ENCODE data around the gene ANXA11. TPM values are rescaled to one million over a fixed set of nuclear protein-coding genes. Genes with fewer than 3 reads are reported as not detected.

The ANXA11 gene
- total RNA-seq, 1 experiment from 2014 or later = 68.1 TPM

GRCh38 chr10:80211786-80212185 is 6.4 kb upstream of the ANXA11 start:
- H3K79me2 ChIP-seq (ENCODE audit: insufficient read depth, low read length) = no peaks in the 10 kb centered on the region
- no peak overlapping the region for H3K4ac ChIP-seq (ENCODE audit: low read depth, low read length)
- H3K27me3 ChIP-seq (ENCODE audit: insufficient read depth, low read length) = no peaks in the 10 kb centered on the region
- H3K9me3 Mint-ChIP-seq = peaks cover 6 to 10% of the 10 kb centered on the region in 2 experiments; a peak in 3 of 5 replicates
- H3K23me2 ChIP-seq (ENCODE audit: insufficient read length, low read depth, low read length, poor library complexity, severe bottlenecking) = peaks cover 2% of the 10 kb centered on the region
- no peak overlapping the region for H4K8ac ChIP-seq (replicated peaks; ENCODE audit: insufficient read length, low read depth, low read length)
- WGBS (ENCODE audit: extremely low coverage, insufficient read length, low lambda C conversion rate) = no CpG with 5 or more reads among the region's 6 CpGs
- H2AFZ ChIP-seq (ENCODE audit: low read length) = no peak overlapping the region
- H3K9me3 ChIP-seq (ENCODE audit: control insufficient read depth, low read depth, low read length) = no peaks in the 10 kb centered on the region
- no peak overlapping the region for H4K5ac ChIP-seq (ENCODE audit: insufficient read length, low read depth, low read length)
- H4K91ac ChIP-seq (ENCODE audit: insufficient read length, low read depth, low read length) = no peak overlapping the region
- H2BK5ac ChIP-seq (ENCODE audit: insufficient read length, low read length) = no peak overlapping the region
- no peak for TF ChIP-seq CTCF (conservative IDR thresholded peaks at IDR 0.05)
- H3K4me1 Mint-ChIP-seq = peaks cover 14% of the 10 kb centered on the region in 2 experiments
- H3K79me1 ChIP-seq (ENCODE audit: insufficient read depth, low read depth, low read length, poor library complexity, severe bottlenecking) = no peaks in the 10 kb centered on the region
- no peak overlapping the region for H3K14ac ChIP-seq (ENCODE audit: insufficient read depth, low read length)
- H3K27ac Mint-ChIP-seq = no peak overlapping the region
- H3K56ac ChIP-seq (ENCODE audit: insufficient read length, low read depth, low read length) = no peak overlapping the region
- no peak overlapping the region for H2BK15ac ChIP-seq (ENCODE audit: low read depth, low read length)
- H2BK20ac ChIP-seq (ENCODE audit: low read depth, low read length, poor library complexity, severe bottlenecking) = no peak overlapping the region
- H2BK120ac ChIP-seq (ENCODE audit: low read depth, low read length, poor library complexity, severe bottlenecking) = no peak overlapping the region
- no peak overlapping the region for H3K23ac ChIP-seq (ENCODE audit: insufficient read length, low read depth, low read length)
- no peak overlapping the region for H3K4me2 ChIP-seq (ENCODE audit: insufficient read depth, insufficient read length, low read length)
- H3T11ph ChIP-seq (ENCODE audit: low read length) = no peak overlapping the region
- H2BK12ac ChIP-seq (ENCODE audit: insufficient read length, low read depth, low read length) = no peak overlapping the region
- no peak overlapping the region for H3K9ac ChIP-seq (ENCODE audit: extremely low read depth, insufficient read length, low read length)
- no peak overlapping the region for H3K4me3 Mint-ChIP-seq
- H3K27me3 Mint-ChIP-seq (ENCODE audit: low read depth) = peaks cover 17% of the 10 kb centered on the region
- no peaks in the 10 kb centered on the region for H4K20me1 ChIP-seq (ENCODE audit: control insufficient read depth, insufficient read depth, insufficient read length)
- DNase-seq = no peak
- H3K27ac ChIP-seq (ENCODE audit: insufficient read length, low read depth, low read length) = no peak overlapping the region
- H3K4me1 ChIP-seq (ENCODE audit: insufficient read depth, low read length) = no peaks in the 10 kb centered on the region; the same call in 1 of the 2 replicates
- no peak overlapping the region for H3K18ac ChIP-seq (ENCODE audit: insufficient read length, low read depth, low read length)
- no peak overlapping the region for H2AK5ac ChIP-seq (ENCODE audit: insufficient read length, low read length)
- no peaks in the 10 kb centered on the region for H3K36me3 Mint-ChIP-seq (ENCODE audit: insufficient read depth in 1 of 3, low read depth in 3 of 3)

Data from H9 (cell line).